Endothelial cell of umbilical vein (primary cell): Measurements from ENCODE around the gene MCC. TPM values are rescaled to one million over a fixed set of nuclear protein-coding genes. Genes with fewer than 3 reads are reported as not detected.

Experiments
- BruUV-seq: library from RNA; stranded (reverse); fragments of 400-500 nt; replicated peaks from 2 replicates; lab custom pipeline; 2021; lab: Mats Ljungman, UMichigan
- CTCF ChIA-PET: fragments of 300-600, 350-600 bp; sonication (Branson Sonifier 250); formaldehyde crosslinking; loops from one replicate; lab custom pipeline; 2021; ENCODE audit warnings: antibody characterized with exemption, inconsistent platforms; lab: Charles Lee
- POLR2A ChIA-PET: fragments of 300-600, 350-600 bp; sonication (Branson Sonifier 250); formaldehyde crosslinking; loops from one replicate; lab custom pipeline; 2021; ENCODE audit warnings: antibody characterized with exemption, inconsistent platforms; lab: Charles Lee
- DNase-seq: peaks from one replicate; pipeline ENCODE4 v3.0.0-alpha.2; 2011; ENCODE audit warnings: low read depth, low spot score
- FAIRE-seq: peaks from 2 replicates; lab custom pipeline; 2011; peaks lifted over from hg19 to GRCh38; lab: Jason Lieb, UNC
- H2AFZ ChIP-seq: 2 replicates; pipeline ENCODE4 v1.6.0; 2012; ENCODE audit warnings: low read depth, low read length, control low read depth, inconsistent platforms
- H3K27ac ChIP-seq: 2 replicates; pipeline ENCODE4 v1.5.1; 2011; ENCODE audit warnings: low read depth, mild to moderate bottlenecking, control low read depth, low read length, moderate library complexity; ENCODE audit not compliant: insufficient read depth
- H3K27me3 ChIP-seq, 2 experiments: 2 replicates each; pipeline versions ENCODE4 v1.6.0 to v1.6.1; 2011; ENCODE audit warnings: low read length in 2 of 2, mixed read lengths in 1 of 2; ENCODE audit not compliant: control insufficient read depth in 2 of 2, insufficient read depth in 2 of 2
- H3K36me3 ChIP-seq, 2 experiments: 2 replicates in 1 of 2; 3 replicates in 1 of 2; pipeline ENCODE4 v1.5.1; 2011; ENCODE audit warnings: low read length in 2 of 2, mild to moderate bottlenecking in 1 of 2, moderate library complexity in 1 of 2; ENCODE audit not compliant: control insufficient read depth in 2 of 2, insufficient read depth in 2 of 2; ENCODE audit errors: extremely low read depth in 1 of 2
- H3K4me1 ChIP-seq: 3 replicates; pipeline ENCODE4 v1.5.1; 2011; ENCODE audit warnings: mild to moderate bottlenecking, low read length; ENCODE audit not compliant: control insufficient read depth, insufficient read depth; ENCODE audit errors: extremely low read depth
- H3K4me2 ChIP-seq: 2 replicates; pipeline ENCODE4 v1.6.1; 2011; ENCODE audit warnings: low read length, control low read depth, mixed read lengths; ENCODE audit not compliant: insufficient read depth
- H3K4me3 ChIP-seq, 3 experiments: fragments of 200-600 bp in 1 of 3; sonication (generic), shearing (Covaris generic) in 1 of 3; replicated peaks in 1 of 3; 2 replicates each; pipeline ENCODE4 v1.5.1; 2011 to 2016; ENCODE audit warnings: control low read depth in 3 of 3, low read length in 3 of 3, mild to moderate bottlenecking in 2 of 3, inconsistent platforms in 1 of 3, low read depth in 1 of 3, moderate library complexity in 1 of 3; ENCODE audit not compliant: insufficient read depth in 1 of 3
- H3K79me2 ChIP-seq: 2 replicates; pipeline ENCODE4 v1.6.0; 2012; ENCODE audit warnings: low read length, inconsistent platforms; ENCODE audit not compliant: control insufficient read depth, insufficient read depth
- H3K9ac ChIP-seq: replicated peaks from 2 replicates; pipeline ENCODE3; 2011; ENCODE audit warnings: low read length, control low read depth; ENCODE audit not compliant: insufficient read depth; ENCODE audit errors: extremely low read depth
- H3K9me1 ChIP-seq: replicated peaks from 3 replicates; pipeline ENCODE4 v1.6.0; 2011; ENCODE audit warnings: mild to moderate bottlenecking, low read length; ENCODE audit not compliant: control insufficient read depth, insufficient read depth; ENCODE audit errors: extremely low read depth
- H3K9me3 ChIP-seq: replicated peaks from 2 replicates; pipeline ENCODE4 v1.5.1; 2012; ENCODE audit warnings: low read length, inconsistent platforms; ENCODE audit not compliant: control insufficient read depth, insufficient read depth
- H4K20me1 ChIP-seq: replicated peaks from 2 replicates; pipeline ENCODE3; 2011; ENCODE audit warnings: mild to moderate bottlenecking, low read length; ENCODE audit not compliant: control insufficient read depth, insufficient read depth; ENCODE audit errors: extremely low read depth
- EZH2 ChIP-seq: IDR thresholded peaks from 2 replicates; pipeline ENCODE4 v1.6.1; 2012; ENCODE audit warnings: borderline replicate concordance, low read depth, mild to moderate bottlenecking, moderate library complexity, low read length, inconsistent platforms; ENCODE audit not compliant: severe bottlenecking
- FOS ChIP-seq: IDR thresholded peaks from 2 replicates; pipeline ENCODE4 v1.6.1; 2011; ENCODE audit warnings: mild to moderate bottlenecking, low read length, moderate library complexity, borderline replicate concordance; ENCODE audit not compliant: insufficient read depth
- GATA2 ChIP-seq: IDR thresholded peaks from 2 replicates; pipeline ENCODE4 v1.7.0; 2011; ENCODE audit warnings: low read depth, mild to moderate bottlenecking, moderate library complexity, mixed read lengths, low read length; ENCODE audit not compliant: insufficient read length, insufficient read depth
- JUN ChIP-seq: IDR thresholded peaks from 2 replicates; pipeline ENCODE4 v1.6.1; 2011; ENCODE audit warnings: borderline replicate concordance, low read depth; ENCODE audit not compliant: insufficient read length, insufficient read depth
- MAX ChIP-seq: IDR thresholded peaks from 2 replicates; pipeline ENCODE4 v1.6.1; 2011; ENCODE audit not compliant: insufficient read depth, insufficient read length
- MYC ChIP-seq: IDR thresholded peaks from one replicate; pipeline ENCODE4 v1.6.1; 2011; ENCODE audit warnings: mild to moderate bottlenecking, low read depth, low read length
- POLR2A ChIP-seq: IDR thresholded peaks from 2 replicates; pipeline ENCODE4 v1.6.1; 2012; ENCODE audit warnings: low read depth, mild to moderate bottlenecking, control low read depth, low read length
- POLR2AphosphoS5 ChIP-seq: IDR thresholded peaks from 2 replicates; pipeline ENCODE4 v1.6.1; 2012; ENCODE audit warnings: low read depth, mild to moderate bottlenecking, control low read depth, low read length, moderate library complexity; ENCODE audit not compliant: insufficient read depth
- dilution Hi-C: fragments of 300-500 bp; cut with MboI; formaldehyde crosslinking; loops from one replicate; pipeline ENCODE4 v1.15.0; 2019; ENCODE audit warnings: low sequenced_read_pairs; ENCODE audit not compliant: extremely low pct_ligation_motif_present
- intact Hi-C: fragments of 100-400 bp; cut with micrococcal nuclease; formaldehyde crosslinking; loops from one replicate; pipeline ENCODE4 v1.10.0; 2022
- polyA plus RNA-seq, 4 experiments: library from polyadenylated mRNA; depleted of rRNA in 3 of 4; stranded (reverse) in 3 of 4; unstranded in 1 of 4; fragments of >200 nt; gene quantifications; 2 replicates each; pipeline versions ENCODE4 v1.2.1 to v1.2.3, GENCODE V29; 2011 to 2012; ENCODE audit warnings: missing spikeins in 1 of 4
- total RNA-seq: library from RNA; stranded (reverse); gene quantifications from 2 replicates; pipeline ENCODE4 v1.2.3, GENCODE V29; 2021
- TF ChIP-seq, protein P1 (sequence below), 2 donors: IDR thresholded peaks; 1 replicate in 1 of 2; 2 replicates in 1 of 2; pipeline ENCODE4 v1.5.1; 2011; ENCODE audit warnings: low read length in 2 of 2, mild to moderate bottlenecking in 2 of 2, moderate library complexity in 2 of 2, control low read depth in 1 of 2, inconsistent platforms in 1 of 2, low read depth in 1 of 2; ENCODE audit not compliant: insufficient read depth in 1 of 2; ENCODE audit errors: extremely low read depth in 1 of 2

Gene MCC
- total and polyA plus RNA-seq, 2 donors (not counting 3 experiments of a cell fraction or from before 2014, with no cell fraction given): 6.9 to 27.5 TPM

- no peak for TF ChIP-seq EZH2
- no peak for TF ChIP-seq GATA2
- no peak for TF ChIP-seq FOS
- TF ChIP-seq POLR2AphosphoS5: no peak
- no peak for TF ChIP-seq MYC
- TF ChIP-seq POLR2A: no peak
- TF ChIP-seq, protein P1, sequence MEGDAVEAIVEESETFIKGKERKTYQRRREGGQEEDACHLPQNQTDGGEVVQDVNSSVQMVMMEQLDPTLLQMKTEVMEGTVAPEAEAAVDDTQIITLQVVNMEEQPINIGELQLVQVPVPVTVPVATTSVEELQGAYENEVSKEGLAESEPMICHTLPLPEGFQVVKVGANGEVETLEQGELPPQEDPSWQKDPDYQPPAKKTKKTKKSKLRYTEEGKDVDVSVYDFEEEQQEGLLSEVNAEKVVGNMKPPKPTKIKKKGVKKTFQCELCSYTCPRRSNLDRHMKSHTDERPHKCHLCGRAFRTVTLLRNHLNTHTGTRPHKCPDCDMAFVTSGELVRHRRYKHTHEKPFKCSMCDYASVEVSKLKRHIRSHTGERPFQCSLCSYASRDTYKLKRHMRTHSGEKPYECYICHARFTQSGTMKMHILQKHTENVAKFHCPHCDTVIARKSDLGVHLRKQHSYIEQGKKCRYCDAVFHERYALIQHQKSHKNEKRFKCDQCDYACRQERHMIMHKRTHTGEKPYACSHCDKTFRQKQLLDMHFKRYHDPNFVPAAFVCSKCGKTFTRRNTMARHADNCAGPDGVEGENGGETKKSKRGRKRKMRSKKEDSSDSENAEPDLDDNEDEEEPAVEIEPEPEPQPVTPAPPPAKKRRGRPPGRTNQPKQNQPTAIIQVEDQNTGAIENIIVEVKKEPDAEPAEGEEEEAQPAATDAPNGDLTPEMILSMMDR (IDR thresholded peaks at IDR 0.05; ENCODE audit: extremely low read depth in 1 of 2, insufficient read depth in 1 of 2, low read depth in 1 of 2, low read length in 2 of 2): no peak
- no peak for TF ChIP-seq JUN
- TF ChIP-seq MAX: no peak
- H3K4me3 ChIP-seq: no peak overlapping the region
- DNase-seq (no peak), FAIRE-seq (no peak)
- H3K9ac ChIP-seq: no peak overlapping the region
- H3K27ac ChIP-seq: no peak overlapping the region
- H4K20me1 ChIP-seq: no peaks in the 10 kb centered on the region
- H3K9me3 ChIP-seq: no peaks in the 10 kb centered on the region
- dilution Hi-C loops: no loop called here
- H3K36me3 ChIP-seq: no peaks in the 10 kb centered on the region
- intact Hi-C loops: no loop called here
- no TSS peak for BruUV-seq
- no peak overlapping the region for H3K4me2 ChIP-seq
- peaks cover 17% of the 10 kb centered on the region for H3K79me2 ChIP-seq
- peaks cover 3% of the 10 kb centered on the region for H3K4me1 ChIP-seq
- POLR2A ChIA-PET: no interaction called here
- H3K27me3 ChIP-seq: no peaks in the 10 kb centered on the region
- CTCF ChIA-PET: interaction anchor here (2.0 kb wide), 1 partner anchor 12 kb away, joined by 7 read pairs; no protein-coding TSS in a partner anchor
- H3K9me1 ChIP-seq: no peaks in the 10 kb centered on the region
- H2AFZ ChIP-seq: no peak overlapping the region
These were observed 205.8 kb downstream of the MCC start for GRCh38 chr5:113282472-113282871.
